Measurements from ENCODE around the gene S100A13. TPM values are rescaled to one million over a fixed set of nuclear protein-coding genes. Genes with fewer than 3 reads are reported as not detected.

Gene S100A13
- total and polyA plus RNA-seq, 10 of the 15 experiments (the other 5 are each of a cell fraction or from before 2014, with no cell fraction given) = 5.7 to 30.9 (median 9.1) TPM

- FAIRE-seq (no peak), ATAC-seq (no peak), DNase-seq (ENCODE audit: low read depth, low spot score) (no peak)
- BruUV-seq (replicated peaks) = no TSS peak
- Histone ChIP-seq H3K9me3 (replicated peaks; ENCODE audit: control insufficient read depth, insufficient read depth, low read length) (no peaks in the 10 kb centered on the region), H3K36me3 (ENCODE audit: control insufficient read depth in 2 of 2, insufficient read depth in 2 of 2, low read length in 1 of 2) (peaks cover 13 to 30% of the 10 kb centered on the region in 2 experiments), H3K79me2 (ENCODE audit: control insufficient read depth, insufficient read depth, low read length) (peaks cover 13% of the 10 kb centered on the region), H3K27ac (ENCODE audit: control insufficient read depth, insufficient read depth) (no peak overlapping the region), H3K9ac (ENCODE audit: control insufficient read depth, insufficient read depth, low read length) (no peak overlapping the region; the same call in 1 of the 2 replicates), H3K4me1 (ENCODE audit: control insufficient read depth, insufficient read depth, low read length) (peaks cover 6% of the 10 kb centered on the region; the same call in 1 of the 2 replicates), H3K27me3 (replicated peaks in 1 of 2; ENCODE audit: control insufficient read depth in 2 of 2, insufficient read depth in 2 of 2, low read length in 1 of 2) (no peaks in the 10 kb centered on the region), H3K4me3 (peak overlapping the region; percentile 94), H4K20me1 (ENCODE audit: control insufficient read depth, insufficient read depth) (no peaks in the 10 kb centered on the region), H2AFZ (ENCODE audit: control insufficient read depth, low read depth, low read length) (no peak overlapping the region), H3K4me2 (ENCODE audit: control insufficient read depth, insufficient read depth) (peak overlapping the region; percentile 98)
- 84% methylated on average over 9 of the region's 9 CpGs for WGBS (ENCODE audit: insufficient coverage, insufficient replicate concordance, low lambda C conversion rate, missing lambda C conversion rate)
- intact Hi-C loops (cut with micrococcal nuclease; ENCODE audit: unreplicated experiment) = no loop called here
- CTCF ChIA-PET = interaction anchor here (0.7 to 2.4 kb wide), 5 partner anchors 9 to 92 kb away, joined by 3 to 12 read pairs (median 5); no protein-coding TSS in a partner anchor
- TF ChIP-seq NR2C1 (IDR thresholded peaks at IDR 0.05) (no peak), MXI1 (IDR thresholded peaks at IDR 0.05; ENCODE audit: low read depth, low read length) (no peak)
- TF ChIP-seq, protein P1, sequence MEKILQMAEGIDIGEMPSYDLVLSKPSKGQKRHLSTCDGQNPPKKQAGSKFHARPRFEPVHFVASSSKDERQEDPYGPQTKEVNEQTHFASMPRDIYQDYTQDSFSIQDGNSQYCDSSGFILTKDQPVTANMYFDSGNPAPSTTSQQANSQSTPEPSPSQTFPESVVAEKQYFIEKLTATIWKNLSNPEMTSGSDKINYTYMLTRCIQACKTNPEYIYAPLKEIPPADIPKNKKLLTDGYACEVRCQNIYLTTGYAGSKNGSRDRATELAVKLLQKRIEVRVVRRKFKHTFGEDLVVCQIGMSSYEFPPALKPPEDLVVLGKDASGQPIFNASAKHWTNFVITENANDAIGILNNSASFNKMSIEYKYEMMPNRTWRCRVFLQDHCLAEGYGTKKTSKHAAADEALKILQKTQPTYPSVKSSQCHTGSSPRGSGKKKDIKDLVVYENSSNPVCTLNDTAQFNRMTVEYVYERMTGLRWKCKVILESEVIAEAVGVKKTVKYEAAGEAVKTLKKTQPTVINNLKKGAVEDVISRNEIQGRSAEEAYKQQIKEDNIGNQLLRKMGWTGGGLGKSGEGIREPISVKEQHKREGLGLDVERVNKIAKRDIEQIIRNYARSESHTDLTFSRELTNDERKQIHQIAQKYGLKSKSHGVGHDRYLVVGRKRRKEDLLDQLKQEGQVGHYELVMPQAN (conservative IDR thresholded peaks at IDR 0.05) = no peak
- POLR2A ChIA-PET = interaction anchor here (0.7 kb wide), 2 partner anchors 72 to 95 kb away, joined by 4 to 9 read pairs; no protein-coding TSS in a partner anchor
- SMC1A ChIA-PET (ENCODE audit: uncharacterized antibody, unreplicated experiment) = interaction anchor here (0.6 to 4.5 kb wide), 3 partner anchors 25 to 87 kb away, joined by 3 to 24 read pairs (median 9); partner anchors contain the start of gene CHTOP
- RAD21 ChIA-PET (ENCODE audit: unreplicated experiment) = interaction anchor here (1.4 kb wide), 1 partner anchor 26 kb away, joined by 6 read pairs; the partner anchor contains the start of gene CHTOP
- in situ Hi-C loops (cut with MboI) = no loop called here
Measured at GRCh38 chr1:153659656-153660055, 32.4 kb upstream of the S100A13 start.

GRCh38 chr1:153659175-153659534 lies 31.9 kb upstream of the S100A13 start:
- Histone ChIP-seq H3K9me3 (replicated peaks; ENCODE audit: control insufficient read depth, insufficient read depth, low read length) (no peaks in the 10 kb centered on the region), H3K4me2 (ENCODE audit: control insufficient read depth, insufficient read depth) (peak overlapping the region; percentile 98), H3K27me3 (replicated peaks in 1 of 2; ENCODE audit: control insufficient read depth in 2 of 2, insufficient read depth in 2 of 2, low read length in 1 of 2) (no peaks in the 10 kb centered on the region), H3K9ac (ENCODE audit: control insufficient read depth, insufficient read depth, low read length) (peak overlapping the region; percentile 82), H3K4me3 (peak overlapping the region; percentile 94), H3K27ac (ENCODE audit: control insufficient read depth, insufficient read depth) (peak overlapping the region; percentile 88), H3K4me1 (ENCODE audit: control insufficient read depth, insufficient read depth, low read length) (peaks cover 6% of the 10 kb centered on the region; the same call in 1 of the 2 replicates), H3K36me3 (ENCODE audit: control insufficient read depth in 2 of 2, insufficient read depth in 2 of 2, low read length in 1 of 2) (peaks cover 12 to 30% of the 10 kb centered on the region in 2 experiments), H4K20me1 (ENCODE audit: control insufficient read depth, insufficient read depth) (no peaks in the 10 kb centered on the region), H2AFZ (ENCODE audit: control insufficient read depth, low read depth, low read length) (peak overlapping the region; percentile 96), H3K79me2 (ENCODE audit: control insufficient read depth, insufficient read depth, low read length) (peaks cover 13% of the 10 kb centered on the region)
- FAIRE-seq (no peak), ATAC-seq (no peak), DNase-seq (ENCODE audit: low read depth, low spot score) (no peak)
- CTCF ChIA-PET = interaction anchor here (0.6 to 2.4 kb wide), 7 partner anchors 9 to 149 kb away, joined by 3 to 12 read pairs (median 4); no protein-coding TSS in a partner anchor
- TF ChIP-seq DPF2 (IDR thresholded peaks at IDR 0.05) (no peak), SREBF1 (IDR thresholded peaks at IDR 0.05; ENCODE audit: low read length) (no peak), EP300 (IDR thresholded peaks at IDR 0.05; ENCODE audit: borderline replicate concordance in 1 of 2, control insufficient read depth in 1 of 2, low read depth in 2 of 2, low read length in 2 of 2) (no peak), LARP7 (IDR thresholded peaks at IDR 0.05) (no peak), ZSCAN29 (IDR thresholded peaks at IDR 0.05) (no peak), KAT2A (conservative IDR thresholded peaks at IDR 0.05; ENCODE audit: control insufficient read depth, low read depth, low read length) (no peak)
- TF ChIP-seq, protein P2, sequence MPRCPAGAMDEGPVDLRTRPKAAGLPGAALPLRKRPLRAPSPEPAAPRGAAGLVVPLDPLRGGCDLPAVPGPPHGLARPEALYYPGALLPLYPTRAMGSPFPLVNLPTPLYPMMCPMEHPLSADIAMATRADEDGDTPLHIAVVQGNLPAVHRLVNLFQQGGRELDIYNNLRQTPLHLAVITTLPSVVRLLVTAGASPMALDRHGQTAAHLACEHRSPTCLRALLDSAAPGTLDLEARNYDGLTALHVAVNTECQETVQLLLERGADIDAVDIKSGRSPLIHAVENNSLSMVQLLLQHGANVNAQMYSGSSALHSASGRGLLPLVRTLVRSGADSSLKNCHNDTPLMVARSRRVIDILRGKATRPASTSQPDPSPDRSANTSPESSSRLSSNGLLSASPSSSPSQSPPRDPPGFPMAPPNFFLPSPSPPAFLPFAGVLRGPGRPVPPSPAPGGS (IDR thresholded peaks at IDR 0.05; ENCODE audit: borderline replicate concordance, insufficient read depth, low read depth, low read length, poor library complexity, severe bottlenecking) = no peak
- TF ChIP-seq, protein P3, sequence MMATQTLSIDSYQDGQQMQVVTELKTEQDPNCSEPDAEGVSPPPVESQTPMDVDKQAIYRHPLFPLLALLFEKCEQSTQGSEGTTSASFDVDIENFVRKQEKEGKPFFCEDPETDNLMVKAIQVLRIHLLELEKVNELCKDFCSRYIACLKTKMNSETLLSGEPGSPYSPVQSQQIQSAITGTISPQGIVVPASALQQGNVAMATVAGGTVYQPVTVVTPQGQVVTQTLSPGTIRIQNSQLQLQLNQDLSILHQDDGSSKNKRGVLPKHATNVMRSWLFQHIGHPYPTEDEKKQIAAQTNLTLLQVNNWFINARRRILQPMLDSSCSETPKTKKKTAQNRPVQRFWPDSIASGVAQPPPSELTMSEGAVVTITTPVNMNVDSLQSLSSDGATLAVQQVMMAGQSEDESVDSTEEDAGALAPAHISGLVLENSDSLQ (IDR thresholded peaks at IDR 0.05) = no peak
- POLR2A ChIA-PET = interaction anchor here (0.5 kb wide), 2 partner anchors 25 to 557 kb away, joined by 3 read pairs; partner anchors contain the start of gene CHTOP
- 58% methylated on average over 8 of the region's 8 CpGs for WGBS (ENCODE audit: insufficient coverage, insufficient replicate concordance, low lambda C conversion rate, missing lambda C conversion rate)
- in situ Hi-C loops (cut with MboI) (no loop called here), intact Hi-C loops (cut with micrococcal nuclease; ENCODE audit: unreplicated experiment) (no loop called here)
- SMC1A ChIA-PET (ENCODE audit: uncharacterized antibody, unreplicated experiment) = interaction anchor here (0.6 to 4.5 kb wide), 6 partner anchors 8 to 87 kb away, joined by 3 to 24 read pairs (median 4); partner anchors contain the start of gene CHTOP
- BruUV-seq (replicated peaks) = TSS peak; percentile 83
- RAD21 ChIA-PET (ENCODE audit: unreplicated experiment) = interaction anchor here (0.7 to 1.4 kb wide), 2 partner anchors 25 to 114 kb away, joined by 4 to 6 read pairs; partner anchors contain the start of gene CHTOP
